GM19351 (cell line): ENCODE data around the gene TANGO2.

ENCODE experiments used
- ATAC-seq: cut with Tn5 transposase; IDR thresholded peaks from one replicate; pipeline ENCODE4 v1.9.1; 2021; ENCODE audit warnings: mild to moderate bottlenecking, moderate library complexity; ENCODE audit not compliant: unreplicated experiment

The TANGO2 gene

GRCh38 chr22:19982991-19983578 lies 37.8 kb upstream of the TANGO2 start:
- ATAC-seq, result no peak

- no peak for ATAC-seq
These were observed 37.2 kb upstream of the TANGO2 start for GRCh38 chr22:19983741-19984140.

GRCh38 chr22:19984201-19984753 lies 36.6 kb upstream of the TANGO2 start:
- no peak for ATAC-seq

DNA sequence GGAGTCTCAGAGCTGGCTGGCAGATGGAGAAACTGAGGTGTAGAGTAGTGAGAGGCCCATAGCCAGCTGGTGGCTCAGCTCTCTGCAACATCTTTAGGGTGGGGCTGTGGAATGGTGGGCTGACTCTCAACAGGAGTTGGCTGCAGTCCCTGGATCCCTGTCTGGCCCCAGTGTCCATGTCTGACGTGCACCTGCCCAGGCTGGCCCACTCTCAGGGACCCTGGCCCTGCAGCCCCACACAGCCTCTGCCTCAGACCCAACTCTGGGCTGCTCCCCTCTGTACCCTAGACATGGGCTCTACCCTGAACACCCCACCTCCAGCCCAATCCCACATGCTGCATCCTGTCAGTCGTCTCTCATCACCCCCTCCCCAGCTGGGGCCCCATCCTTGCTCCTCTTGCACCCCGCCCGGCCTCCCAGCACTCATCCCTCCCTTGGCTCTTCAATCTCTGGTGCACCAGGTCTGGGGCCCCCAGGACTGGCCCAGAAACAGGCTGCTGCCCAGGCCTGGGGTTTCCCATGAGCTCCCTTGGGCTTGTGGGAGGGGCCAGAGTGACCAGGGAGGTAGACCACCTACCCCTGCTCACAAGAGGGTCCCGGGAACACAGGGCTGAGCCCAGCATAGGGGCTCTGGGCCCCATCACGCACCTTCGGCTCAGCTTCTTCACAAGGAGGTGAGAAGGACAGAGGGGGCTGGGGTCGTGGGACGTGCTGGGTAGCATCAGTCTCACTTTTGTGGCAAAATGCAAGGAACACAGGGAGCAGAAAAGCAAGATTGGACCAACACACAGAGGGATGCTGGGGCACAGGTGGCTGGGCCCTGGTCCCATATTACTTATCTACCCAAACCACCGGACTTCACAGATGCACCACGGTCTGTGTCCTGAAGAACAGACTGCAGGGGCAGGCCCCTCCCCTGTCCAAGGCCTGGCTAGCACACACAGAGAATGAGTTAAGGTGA lies 35.8 kb upstream of the TANGO2 start:
- no peak for ATAC-seq

- no peak for ATAC-seq
These were observed 34.9 kb upstream of the TANGO2 start for GRCh38 chr22:19986011-19986409.

DNA sequence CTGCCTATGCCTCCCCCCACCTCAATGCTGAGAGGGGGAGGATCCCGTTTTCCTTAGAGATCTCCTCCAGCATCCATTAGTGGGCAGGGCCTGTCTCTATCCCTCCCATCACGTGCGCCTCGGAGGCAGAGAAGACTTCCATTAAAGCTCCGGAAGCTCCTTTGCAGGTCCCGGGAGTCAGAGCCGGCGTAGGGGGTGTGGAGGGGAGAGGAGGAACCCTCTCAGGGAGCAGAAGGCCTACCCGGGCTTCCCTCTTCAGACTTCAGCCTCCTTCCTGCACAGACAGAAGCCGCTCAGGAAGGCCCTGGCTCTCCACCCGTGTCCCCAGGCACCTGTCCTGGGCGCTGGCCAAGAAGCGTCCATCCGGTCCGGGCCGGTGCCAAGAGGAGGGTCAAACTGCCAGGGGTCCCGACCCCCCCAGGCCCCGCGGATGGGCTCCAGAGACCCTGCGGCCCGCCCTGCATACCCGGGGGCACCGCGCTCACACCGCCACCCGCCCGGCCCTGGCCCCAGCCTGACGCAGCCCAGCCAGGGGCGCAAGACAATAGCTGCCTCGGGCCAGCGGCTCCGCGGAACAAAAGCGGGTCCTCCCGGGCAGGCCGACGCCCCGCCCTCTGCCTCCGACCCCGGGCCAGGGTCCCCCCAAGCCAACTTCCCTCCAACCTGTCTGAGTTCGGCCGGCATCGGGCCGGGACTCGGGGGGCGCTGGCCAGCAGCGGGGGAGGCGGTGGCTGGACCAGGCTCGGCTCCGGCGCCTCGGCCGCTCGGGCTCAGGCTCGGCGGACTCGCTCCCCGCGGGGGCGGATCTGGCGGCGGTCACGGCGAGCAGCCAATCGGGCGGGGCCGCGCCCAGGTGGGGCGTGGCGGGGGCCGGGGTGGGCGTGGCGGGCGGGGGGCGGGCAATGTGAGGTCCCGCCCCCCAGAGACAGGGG lies 34.2 kb upstream of the TANGO2 start:
- ATAC-seq, result peak; percentile 81

DNA sequence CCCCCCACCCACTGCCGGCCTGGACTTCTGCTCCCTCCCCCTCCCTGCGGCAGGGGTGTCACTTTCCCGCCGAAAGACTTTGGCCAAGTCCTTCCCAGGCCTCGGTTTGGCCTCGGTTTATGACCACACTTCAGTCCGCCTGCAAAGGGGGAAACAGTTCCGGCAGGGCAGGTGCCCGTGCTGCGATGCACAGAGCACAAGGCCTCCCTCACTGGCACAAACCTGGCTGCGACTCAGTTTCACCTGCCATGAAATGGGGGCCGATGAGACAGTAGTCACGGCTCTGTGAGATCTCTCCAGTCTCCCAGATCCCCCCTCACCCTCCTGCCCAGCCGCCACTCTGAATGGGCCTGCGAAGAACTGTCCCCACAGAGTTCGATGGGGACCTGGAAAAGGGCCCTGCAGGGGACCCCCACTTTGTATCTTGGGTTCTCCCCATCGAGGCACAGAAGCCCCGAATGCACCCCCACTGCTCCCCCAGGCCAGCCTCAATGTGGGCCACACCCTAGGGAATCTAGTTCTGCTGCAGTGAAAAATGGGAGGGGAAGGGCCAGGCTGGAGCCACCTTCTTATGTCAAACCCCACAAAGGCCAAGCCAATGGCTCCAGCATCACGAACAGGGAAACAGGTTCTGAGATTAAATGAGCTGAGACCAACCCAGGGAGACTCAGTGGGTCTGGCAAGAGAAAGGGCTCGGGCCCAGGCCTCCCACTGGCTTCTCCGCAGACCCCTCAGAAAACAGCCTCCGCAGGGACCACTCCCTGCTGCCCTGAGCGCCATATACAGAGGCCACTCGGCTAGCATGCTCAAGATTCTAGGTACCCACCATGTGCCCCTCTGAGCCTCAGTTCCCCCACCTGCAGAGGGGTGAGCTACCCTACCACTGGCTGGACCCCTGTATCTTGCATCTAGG lies 33.3 kb upstream of the TANGO2 start:
- ATAC-seq, result no peak

GRCh38 chr22:19988331-19988808 lies 32.5 kb upstream of the TANGO2 start:
- ATAC-seq, result no peak

GRCh38 chr22:19988965-19989724 lies 31.8 kb upstream of the TANGO2 start:
- ATAC-seq, result no peak

DNA sequence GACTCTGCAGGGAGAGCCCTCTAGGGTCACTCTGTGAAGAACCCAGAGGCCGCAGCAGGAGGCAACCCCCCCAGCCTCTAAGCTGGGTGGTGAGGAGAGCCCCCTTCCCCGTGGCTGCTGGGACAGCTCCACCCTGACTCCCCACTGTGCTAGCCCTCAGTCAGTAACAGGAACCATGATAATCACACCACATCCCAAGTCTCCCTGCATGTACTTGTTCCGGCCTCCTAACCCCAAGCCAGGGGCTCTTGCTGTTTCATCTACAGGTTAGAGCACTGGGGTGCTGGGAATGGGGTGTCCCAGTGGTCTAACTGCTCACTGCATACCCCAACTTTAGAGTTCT lies 31.2 kb upstream of the TANGO2 start:
- no peak for ATAC-seq

DNA sequence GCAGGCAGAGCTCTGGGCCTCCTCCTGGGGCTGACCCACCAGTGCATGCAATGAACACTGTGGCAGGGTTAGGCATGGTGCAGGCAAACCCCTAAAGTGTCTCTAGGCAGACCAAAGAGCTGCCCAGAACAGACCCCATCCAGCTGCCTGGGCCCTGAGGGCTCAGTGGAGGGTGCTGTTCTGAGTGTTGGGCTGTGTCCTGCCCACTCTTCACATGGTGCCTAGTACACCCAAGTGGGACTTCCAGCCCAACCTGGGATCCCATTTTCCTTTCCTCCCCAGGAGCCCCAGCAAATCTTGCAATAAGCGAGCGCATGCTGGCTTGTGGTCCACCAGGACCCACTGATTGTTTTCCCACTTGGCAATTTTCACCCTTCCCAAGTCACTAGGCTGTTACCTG lies 30.7 kb upstream of the TANGO2 start:
- no peak for ATAC-seq

DNA sequence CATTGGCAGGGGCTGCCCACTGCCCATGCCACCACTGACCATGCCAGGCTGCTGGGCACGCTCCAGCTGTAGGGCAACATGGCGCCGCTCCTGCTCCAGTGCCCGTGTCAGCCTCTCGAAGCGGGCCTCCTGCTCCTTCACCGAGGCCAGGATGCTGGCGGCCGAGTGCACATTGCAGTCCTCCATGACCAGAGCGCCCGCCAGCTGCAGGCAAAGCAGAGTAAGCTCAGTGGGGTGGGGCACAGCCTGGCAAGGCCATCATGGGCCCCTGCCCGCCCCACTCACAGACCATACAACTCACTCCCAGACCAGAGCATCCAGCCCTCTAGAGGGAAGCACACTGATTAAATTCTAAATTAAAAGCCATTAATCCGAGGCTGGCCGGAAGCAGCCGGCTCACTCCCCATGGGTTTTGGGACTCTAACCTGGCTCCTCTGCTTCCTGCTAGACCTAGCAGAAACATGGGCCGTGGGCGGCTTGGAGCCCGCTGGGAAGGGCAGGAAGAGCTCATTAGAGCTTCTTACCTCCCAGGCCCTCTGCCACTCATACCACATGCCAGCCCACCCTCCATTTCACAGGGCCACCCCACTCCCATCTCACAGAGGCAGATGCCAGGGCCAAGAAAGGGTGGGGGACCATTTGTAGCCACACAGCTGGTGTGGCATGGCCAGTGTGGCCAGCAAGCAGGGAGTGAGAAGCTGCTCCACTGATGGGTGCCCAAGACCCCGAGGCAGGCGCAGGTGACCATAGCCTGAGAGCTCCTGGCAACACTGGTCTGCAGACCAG lies 30.1 kb upstream of the TANGO2 start:
- ATAC-seq, result no peak

- ATAC-seq, result no peak
These were observed 29.6 kb upstream of the TANGO2 start for GRCh38 chr22:19991395-19991644.

GRCh38 chr22:19991645-19992451 lies 29.1 kb upstream of the TANGO2 start:
- ATAC-seq, result no peak

GRCh38 chr22:19992481-19992911 lies 28.4 kb upstream of the TANGO2 start:
- ATAC-seq, result no peak

DNA sequence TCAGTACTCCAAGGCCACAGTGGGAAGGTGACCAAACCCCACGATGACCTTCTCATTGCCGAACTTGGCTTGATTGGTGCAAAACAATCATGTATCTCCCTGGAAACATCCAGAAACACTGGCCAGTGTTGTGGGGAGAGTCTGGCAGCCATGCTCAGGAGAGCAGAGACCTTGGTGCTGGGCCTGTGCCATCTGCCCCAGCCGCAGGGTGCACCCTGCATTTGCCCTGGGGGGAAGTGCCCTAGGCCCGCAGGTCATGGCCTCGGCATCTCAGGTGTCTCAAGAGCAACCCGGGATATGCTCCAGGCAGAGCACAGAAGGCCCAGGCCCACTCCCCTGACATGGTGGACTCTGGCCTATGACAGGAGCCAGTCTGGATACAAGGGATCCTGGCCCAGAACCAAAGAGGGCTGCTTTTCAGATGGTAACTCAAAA lies 28.0 kb upstream of the TANGO2 start:
- ATAC-seq, result no peak

GRCh38 chr22:19993926-19994325 lies 27.0 kb upstream of the TANGO2 start:
- no peak for ATAC-seq
